HG03159 (cell line): ENCODE results near the gene GXYLT1.
"Not testable (repeated sequence)": the region's sequence is repeated elsewhere in the genome, so short reads cannot be mapped to it uniquely, and the experiment has no call there.

Experiments
- ATAC-seq: cut with Tn5 transposase; IDR thresholded peaks from one replicate; pipeline ENCODE4 v1.9.1; 2021; ENCODE audit warnings: mild to moderate bottlenecking, moderate library complexity; ENCODE audit not compliant: unreplicated experiment

GXYLT1 gene

GRCh38 chr12:42145552-42146215 is 1.0 kb upstream of the GXYLT1 start:
- ATAC-seq = no peak

- ATAC-seq = peak; percentile 19
Observed at GRCh38 chr12:42145197-42145549, 499 bp upstream of the GXYLT1 start.

GRCh38 chr12:42144158-42144407 is 591 bp downstream of the GXYLT1 start:
- ATAC-seq = peak; percentile 23

GRCh38 chr12:42143452-42144157 is 1.1 kb downstream of the GXYLT1 start:
- peak; percentile 0 for ATAC-seq

GRCh38 chr12:42141981-42142606 is 2.6 kb downstream of the GXYLT1 start:
- no peak for ATAC-seq

- ATAC-seq = no peak
Observed at GRCh38 chr12:42140901-42141300, 3.8 kb downstream of the GXYLT1 start.

GRCh38 chr12:42135259-42135814 is 9.3 kb downstream of the GXYLT1 start:
- ATAC-seq = no peak

GRCh38 chr12:42130672-42131402 is 13.8 kb downstream of the GXYLT1 start:
- ATAC-seq = no peak

- no peak for ATAC-seq
Observed at GRCh38 chr12:42129595-42130204, 15.0 kb downstream of the GXYLT1 start.

GRCh38 chr12:42128888-42129287 is 15.8 kb downstream of the GXYLT1 start:
- ATAC-seq = no peak

- no peak for ATAC-seq
Observed at GRCh38 chr12:42128327-42128726, 16.3 kb downstream of the GXYLT1 start.

- no peak for ATAC-seq
Observed at GRCh38 chr12:42126963-42127362, 17.7 kb downstream of the GXYLT1 start.

- no peak for ATAC-seq
Observed at GRCh38 chr12:42125388-42125767, 19.3 kb downstream of the GXYLT1 start.

GRCh38 chr12:42124764-42125387 is 19.8 kb downstream of the GXYLT1 start:
- ATAC-seq = no peak

GRCh38 chr12:42119085-42119633 is 25.5 kb downstream of the GXYLT1 start:
- no peak for ATAC-seq

- ATAC-seq = no peak
Observed at GRCh38 chr12:42118136-42118879, 26.4 kb downstream of the GXYLT1 start.

- no peak for ATAC-seq
Observed at GRCh38 chr12:42109031-42109430, 35.6 kb downstream of the GXYLT1 start.

- not testable (repeated sequence) for ATAC-seq
Observed at GRCh38 chr12:42106791-42107190, 37.9 kb downstream of the GXYLT1 start.

GRCh38 chr12:42104784-42105183 is 39.9 kb downstream of the GXYLT1 start:
- no peak for ATAC-seq

- ATAC-seq = no peak
Observed at GRCh38 chr12:42104087-42104486, 40.6 kb downstream of the GXYLT1 start.
